ENCODE results near the gene PSMD3. TPM values are rescaled to one million over a fixed set of nuclear protein-coding genes. Genes with fewer than 3 reads are reported as not detected.
"Not testable (repeated sequence)": the region's sequence is repeated elsewhere in the genome, so short reads cannot be mapped to it uniquely, and the experiment has no call there.

Gene PSMD3
- total RNA-seq, 2 donors from 2014 or later = 57.6 to 65.5 TPM

GRCh38 chr17:39981766-39982375 lies 1.3 kb downstream of the PSMD3 start:
- intact Hi-C loops (cut with DNase I) = no loop called here
- no peak for DNase-seq (ENCODE audit: low spot score)

GRCh38 chr17:39988206-39988810 lies 7.7 kb downstream of the PSMD3 start:
- intact Hi-C loops (cut with DNase I) = no loop called here

GRCh38 chr17:39994448-39994847 lies 13.8 kb downstream of the PSMD3 start:
- DNase-seq (ENCODE audit: low spot score) = peak; percentile 50
- intact Hi-C loops (cut with DNase I) = no loop called here

More at GRCh38 chr17:39988206-39988810, 7.7 kb downstream of the PSMD3 start:
- no peak for DNase-seq (ENCODE audit: low spot score)

GRCh38 chr17:39995438-39995837 lies 14.8 kb downstream of the PSMD3 start:
- DNase-seq (ENCODE audit: low spot score) = no peak
- intact Hi-C loops (cut with DNase I) = no loop called here

- intact Hi-C loops (cut with DNase I) = no loop called here
- DNase-seq (ENCODE audit: low spot score) = peak; percentile 71
Measured at GRCh38 chr17:39996162-39996561, 15.6 kb downstream of the PSMD3 start.

- peak; percentile 90 for DNase-seq (ENCODE audit: low spot score)
- intact Hi-C loops (cut with DNase I) = no loop called here
Measured at GRCh38 chr17:39996800-39997199, 16.2 kb downstream of the PSMD3 start.

- intact Hi-C loops (cut with DNase I) = no loop called here
- DNase-seq (ENCODE audit: low spot score) = peak; percentile 59
Measured at GRCh38 chr17:39997543-39997942, 16.9 kb downstream of the PSMD3 start.

- intact Hi-C loops (cut with DNase I) = no loop called here
Measured at GRCh38 chr17:39999067-39999466, 18.5 kb downstream of the PSMD3 start.

GRCh38 chr17:40000161-40000560 lies 19.6 kb downstream of the PSMD3 start:
- intact Hi-C loops (cut with DNase I) = no loop called here

More at GRCh38 chr17:39999067-39999466, 18.5 kb downstream of the PSMD3 start:
- no peak for DNase-seq (ENCODE audit: low spot score)

GRCh38 chr17:40001335-40001734 lies 20.7 kb downstream of the PSMD3 start:
- intact Hi-C loops (cut with DNase I); DNase-seq (ENCODE audit: low spot score): not testable (repeated sequence)

More at GRCh38 chr17:40000161-40000560, 19.6 kb downstream of the PSMD3 start:
- no peak for DNase-seq (ENCODE audit: low spot score)

GRCh38 chr17:40004072-40004471 lies 23.5 kb downstream of the PSMD3 start:
- DNase-seq (ENCODE audit: low spot score) = no peak
- intact Hi-C loops (cut with DNase I) = no loop called here

GRCh38 chr17:40004712-40005111 lies 24.1 kb downstream of the PSMD3 start:
- intact Hi-C loops (cut with DNase I) = no loop called here
- no peak for DNase-seq (ENCODE audit: low spot score)

GRCh38 chr17:40005520-40005919 lies 24.9 kb downstream of the PSMD3 start:
- intact Hi-C loops (cut with DNase I) = no loop called here
- no peak for DNase-seq (ENCODE audit: low spot score)

GRCh38 chr17:40010946-40011500 lies 30.4 kb downstream of the PSMD3 start:
- DNase-seq (ENCODE audit: low spot score) = not testable (repeated sequence)
- intact Hi-C loops (cut with DNase I) = loop anchor here in 1 of 2 donors (10.0 kb wide), 1 partner anchor 164 kb away; the partner anchor contains the start of gene RAPGEFL1

- intact Hi-C loops (cut with DNase I) = loop anchor here in 1 of 2 donors (10.0 kb wide), 1 partner anchor 163 kb away; the partner anchor contains the start of gene RAPGEFL1
- DNase-seq (ENCODE audit: low spot score) = not testable (repeated sequence)
Measured at GRCh38 chr17:40012017-40012647, 31.5 kb downstream of the PSMD3 start.

- intact Hi-C loops (cut with DNase I) = loop anchor here in 1 of 2 donors (10.0 kb wide), 1 partner anchor 160 kb away; the partner anchor contains the start of gene RAPGEFL1
- no peak for DNase-seq (ENCODE audit: low spot score)
Measured at GRCh38 chr17:40014375-40014980, 33.9 kb downstream of the PSMD3 start.

- intact Hi-C loops (cut with DNase I) = loop anchor here in 1 of 2 donors (10.0 kb wide), 1 partner anchor 160 kb away; the partner anchor contains the start of gene RAPGEFL1
Measured at GRCh38 chr17:40015005-40015997, 34.7 kb downstream of the PSMD3 start, which contains the start of gene CSF3. Gene CSF3 (plus strand): TSS chr17:40015440. CDS start chr17:40015475, 35 bp downstream.

More at GRCh38 chr17:40015005-40015997, 34.7 kb downstream of the PSMD3 start, which contains the start of gene CSF3:
- no peak for DNase-seq (ENCODE audit: low spot score)

All from posterior vena cava (tissue), 2 donors.